CD4-positive, alpha-beta T cell (primary cell): ENCODE data around the gene PIK3C2G. TPM values are rescaled to one million over a fixed set of nuclear protein-coding genes. Genes with fewer than 3 reads are reported as not detected.

ENCODE experiments used
- ATAC-seq: fragments of 200-7000 bp; cut with Tn5 transposase; one replicate; pipeline ENCODE4 v1.10.0; 2022; ENCODE audit warnings: mild to moderate bottlenecking; ENCODE audit not compliant: poor library complexity
- CTCF ChIA-PET: fragments of 350-600 bp; sonication (Branson Sonifier 250); formaldehyde crosslinking; loops from one replicate; lab custom pipeline; 2021; ENCODE audit warnings: antibody characterized with exemption, inconsistent platforms; lab: Charles Lee
- POLR2A ChIA-PET: fragments of 350-600 bp; sonication (Branson Sonifier 250); formaldehyde crosslinking; loops from one replicate; lab custom pipeline; 2021; ENCODE audit warnings: antibody characterized with exemption, inconsistent platforms; lab: Charles Lee
- DNase-seq, 14 experiments: peaks; one replicate each; pipeline ENCODE4 v3.0.0-alpha.2; 2013 to 2020; ENCODE audit warnings: mixed read lengths in 2 of 14
- H3K27ac ChIP-seq, 2 donors: one replicate each; pipeline versions ENCODE4 v1.5.1 to v1.7.0; 2013; ENCODE audit warnings: low read length in 2 of 2, low read depth in 1 of 2, mild to moderate bottlenecking in 1 of 2
- H3K27me3 ChIP-seq, 2 experiments: 1 replicate in 1 of 2; 2 replicates in 1 of 2; pipeline versions ENCODE4 v1.6.1 to v1.7.0; 2013; ENCODE audit warnings: low read length in 2 of 2, control low read depth in 1 of 2, mild to moderate bottlenecking in 1 of 2, moderate library complexity in 1 of 2; ENCODE audit not compliant: insufficient read depth in 2 of 2, control insufficient read depth in 1 of 2
- H3K36me3 ChIP-seq: one replicate; pipeline ENCODE4 v1.6.1; 2013; ENCODE audit warnings: low read length, control low read depth; ENCODE audit not compliant: insufficient read depth
- H3K4me1 ChIP-seq: one replicate; pipeline ENCODE4 v1.6.1; 2013; ENCODE audit warnings: low read length, control low read depth; ENCODE audit not compliant: insufficient read depth
- H3K4me3 ChIP-seq: one replicate; pipeline ENCODE4 v1.5.1; 2013; ENCODE audit warnings: mild to moderate bottlenecking, low read length, moderate library complexity
- H3K9me3 ChIP-seq, 2 experiments: 1 replicate in 1 of 2; 2 replicates in 1 of 2; pipeline versions ENCODE4 v1.6.1 to v1.7.0; 2013; ENCODE audit warnings: low read length in 2 of 2, mild to moderate bottlenecking in 2 of 2, control low read depth in 1 of 2, moderate library complexity in 1 of 2; ENCODE audit not compliant: control insufficient read depth in 1 of 2, insufficient read depth in 1 of 2
- H3K27ac Mint-ChIP-seq: one replicate; pipeline ENCODE4 v1.8.0; 2020; ENCODE audit warnings: mixed read lengths
- H3K27me3 Mint-ChIP-seq: one replicate; pipeline ENCODE4 v1.8.0; 2021; ENCODE audit warnings: mixed read lengths
- H3K36me3 Mint-ChIP-seq: one replicate; pipeline ENCODE4 v1.8.0; 2021; ENCODE audit warnings: low read depth, mixed read lengths
- H3K4me1 Mint-ChIP-seq: one replicate; pipeline ENCODE4 v1.8.0; 2021; ENCODE audit warnings: low read depth, mixed read lengths
- H3K4me3 Mint-ChIP-seq: one replicate; pipeline ENCODE4 v1.8.0; 2020; ENCODE audit warnings: mild to moderate bottlenecking, mixed read lengths
- H3K9me3 Mint-ChIP-seq: one replicate; pipeline ENCODE4 v1.8.0; 2020; ENCODE audit warnings: mixed read lengths
- intact Hi-C, 2 experiments: fragments of 100-400 bp; cut with DNase I in 1 of 2; cut with micrococcal nuclease in 1 of 2; formaldehyde crosslinking; loops; one replicate each; pipeline versions ENCODE4 v1.15.1 to v1.9.0; 2023 to 2025; cut with DNase I, micrococcal nuclease
- total RNA-seq, 174 experiments: library from RNA in 2 of 174; stranded (reverse) in 2 of 174; gene quantifications; one replicate each; pipeline ENCODE4 v1.2.3 and lab custom pipeline; 2021 to 2026
- TF ChIP-seq, protein P1 (sequence below): fragments of 200-600 bp; IDR thresholded peaks from one replicate; pipeline ENCODE4 v1.8.0; 2022; ENCODE audit warnings: antibody characterized with exemption, mild to moderate bottlenecking

PIK3C2G gene
- total RNA-seq, 2 experiments from 2014 or later: not detected

DNA sequence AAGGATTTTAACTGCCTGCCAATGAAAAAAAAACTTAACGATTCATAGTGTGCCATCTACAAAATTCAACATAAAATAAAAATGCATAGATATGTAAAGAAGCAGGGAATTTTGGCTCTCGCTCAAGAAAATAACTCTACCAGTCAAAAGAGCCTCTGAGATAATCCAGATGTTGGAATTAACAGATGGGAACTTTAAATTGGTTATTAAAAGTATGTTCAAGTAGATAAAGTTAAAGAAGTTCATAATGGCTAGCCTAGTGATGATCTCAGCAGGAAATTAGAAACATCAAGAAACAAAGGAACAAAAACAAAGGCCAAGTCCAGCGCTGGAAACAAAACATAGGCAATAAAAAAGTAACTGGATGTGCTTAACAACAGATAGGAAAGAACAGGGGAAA lies 23.1 kb downstream of the PIK3C2G start:
- intact Hi-C loops: no loop called here
- H3K9me3 Mint-ChIP-seq: no peaks in the 10 kb centered on the region
- ATAC-seq (no peak), DNase-seq (no peak)
- peaks cover 3 to 5% of the 10 kb centered on the region in 2 experiments for H3K9me3 ChIP-seq
- CTCF ChIA-PET: no interaction called here
- no peaks in the 10 kb centered on the region for H3K36me3 Mint-ChIP-seq
- no peaks in the 10 kb centered on the region for H3K36me3 ChIP-seq
- H3K27ac Mint-ChIP-seq: no peak overlapping the region
- TF ChIP-seq, protein P1, sequence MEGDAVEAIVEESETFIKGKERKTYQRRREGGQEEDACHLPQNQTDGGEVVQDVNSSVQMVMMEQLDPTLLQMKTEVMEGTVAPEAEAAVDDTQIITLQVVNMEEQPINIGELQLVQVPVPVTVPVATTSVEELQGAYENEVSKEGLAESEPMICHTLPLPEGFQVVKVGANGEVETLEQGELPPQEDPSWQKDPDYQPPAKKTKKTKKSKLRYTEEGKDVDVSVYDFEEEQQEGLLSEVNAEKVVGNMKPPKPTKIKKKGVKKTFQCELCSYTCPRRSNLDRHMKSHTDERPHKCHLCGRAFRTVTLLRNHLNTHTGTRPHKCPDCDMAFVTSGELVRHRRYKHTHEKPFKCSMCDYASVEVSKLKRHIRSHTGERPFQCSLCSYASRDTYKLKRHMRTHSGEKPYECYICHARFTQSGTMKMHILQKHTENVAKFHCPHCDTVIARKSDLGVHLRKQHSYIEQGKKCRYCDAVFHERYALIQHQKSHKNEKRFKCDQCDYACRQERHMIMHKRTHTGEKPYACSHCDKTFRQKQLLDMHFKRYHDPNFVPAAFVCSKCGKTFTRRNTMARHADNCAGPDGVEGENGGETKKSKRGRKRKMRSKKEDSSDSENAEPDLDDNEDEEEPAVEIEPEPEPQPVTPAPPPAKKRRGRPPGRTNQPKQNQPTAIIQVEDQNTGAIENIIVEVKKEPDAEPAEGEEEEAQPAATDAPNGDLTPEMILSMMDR: no peak
- H3K27me3 Mint-ChIP-seq: no peaks in the 10 kb centered on the region
- H3K27me3 ChIP-seq: no peaks in the 10 kb centered on the region
- H3K4me3 Mint-ChIP-seq: no peak overlapping the region
- POLR2A ChIA-PET: no interaction called here
- no peak overlapping the region for H3K27ac ChIP-seq
- no peaks in the 10 kb centered on the region for H3K4me1 ChIP-seq
- no peak overlapping the region for H3K4me3 ChIP-seq
- no peaks in the 10 kb centered on the region for H3K4me1 Mint-ChIP-seq

DNA sequence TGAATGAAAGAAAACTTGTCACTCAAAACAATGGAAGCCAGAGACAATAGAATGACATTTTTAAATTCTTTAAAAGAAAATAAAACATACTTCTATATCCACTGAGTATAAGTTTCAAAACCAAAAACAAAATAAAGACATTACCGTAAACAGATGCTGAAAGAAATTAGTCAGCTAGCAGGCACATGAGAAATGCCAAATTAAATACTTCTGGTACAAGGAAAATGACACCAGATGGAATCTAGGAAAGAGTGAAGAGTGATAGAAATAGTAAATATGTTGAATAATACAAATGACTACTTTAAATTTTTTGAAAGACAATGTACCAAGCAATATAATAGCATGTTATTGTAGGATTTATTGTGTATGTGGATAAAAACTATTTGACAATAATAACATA lies 23.8 kb downstream of the PIK3C2G start:
- ChIA-PET CTCF (no interaction called here), POLR2A (no interaction called here)
- Histone ChIP-seq H3K36me3 (no peaks in the 10 kb centered on the region), H3K4me1 (no peaks in the 10 kb centered on the region), H3K27me3 (no peaks in the 10 kb centered on the region), H3K27ac (no peak overlapping the region), H3K4me3 (no peak overlapping the region), H3K9me3 (peaks cover 3 to 5% of the 10 kb centered on the region in 2 experiments)
- H3K27ac Mint-ChIP-seq: no peak overlapping the region
- ATAC-seq: no peak
- no peaks in the 10 kb centered on the region for H3K4me1 Mint-ChIP-seq
- TF ChIP-seq, protein P1: no peak
- no peaks in the 10 kb centered on the region for H3K9me3 Mint-ChIP-seq
- no peak overlapping the region for H3K4me3 Mint-ChIP-seq
- DNase-seq: no peak
- intact Hi-C loops: no loop called here
- H3K36me3 Mint-ChIP-seq: no peaks in the 10 kb centered on the region
- no peaks in the 10 kb centered on the region for H3K27me3 Mint-ChIP-seq

- Histone ChIP-seq H3K9me3 (peaks cover 0 to 3% of the 10 kb centered on the region in 2 experiments), H3K4me1 (no peaks in the 10 kb centered on the region), H3K4me3 (no peak overlapping the region), H3K36me3 (no peaks in the 10 kb centered on the region), H3K27me3 (no peaks in the 10 kb centered on the region), H3K27ac (no peak overlapping the region)
- Mint-ChIP-seq H3K4me1 (no peaks in the 10 kb centered on the region), H3K27me3 (no peaks in the 10 kb centered on the region), H3K36me3 (no peaks in the 10 kb centered on the region), H3K9me3 (no peaks in the 10 kb centered on the region), H3K27ac (no peak overlapping the region), H3K4me3 (no peak overlapping the region)
- POLR2A ChIA-PET: no interaction called here
- TF ChIP-seq, protein P1: no peak
- intact Hi-C loops: no loop called here
- CTCF ChIA-PET: no interaction called here
- ATAC-seq: no peak
- no peak for DNase-seq
Measured at GRCh38 chr12:18290386-18290785, 29.1 kb downstream of the PIK3C2G start.
